C4-2B (cell line): ENCODE measurements around the gene CD8A.

Experiments
- ZFX ChIP-seq: fragments of 450-650 bp; IDR thresholded peaks from 2 replicates; pipeline ENCODE4 v1.6.1; 2017
- TF ChIP-seq, protein P1 (sequence below): fragments of 450-650 bp; conservative IDR thresholded peaks from 2 replicates; pipeline ENCODE4 v1.5.1; 2017; ENCODE audit warnings: mild to moderate bottlenecking

- TF ChIP-seq, protein P1, sequence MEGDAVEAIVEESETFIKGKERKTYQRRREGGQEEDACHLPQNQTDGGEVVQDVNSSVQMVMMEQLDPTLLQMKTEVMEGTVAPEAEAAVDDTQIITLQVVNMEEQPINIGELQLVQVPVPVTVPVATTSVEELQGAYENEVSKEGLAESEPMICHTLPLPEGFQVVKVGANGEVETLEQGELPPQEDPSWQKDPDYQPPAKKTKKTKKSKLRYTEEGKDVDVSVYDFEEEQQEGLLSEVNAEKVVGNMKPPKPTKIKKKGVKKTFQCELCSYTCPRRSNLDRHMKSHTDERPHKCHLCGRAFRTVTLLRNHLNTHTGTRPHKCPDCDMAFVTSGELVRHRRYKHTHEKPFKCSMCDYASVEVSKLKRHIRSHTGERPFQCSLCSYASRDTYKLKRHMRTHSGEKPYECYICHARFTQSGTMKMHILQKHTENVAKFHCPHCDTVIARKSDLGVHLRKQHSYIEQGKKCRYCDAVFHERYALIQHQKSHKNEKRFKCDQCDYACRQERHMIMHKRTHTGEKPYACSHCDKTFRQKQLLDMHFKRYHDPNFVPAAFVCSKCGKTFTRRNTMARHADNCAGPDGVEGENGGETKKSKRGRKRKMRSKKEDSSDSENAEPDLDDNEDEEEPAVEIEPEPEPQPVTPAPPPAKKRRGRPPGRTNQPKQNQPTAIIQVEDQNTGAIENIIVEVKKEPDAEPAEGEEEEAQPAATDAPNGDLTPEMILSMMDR, result no peak
- no peak for TF ChIP-seq ZFX
These were observed 5.3 kb downstream of the CD8A start for GRCh38 chr2:86785456-86785855.
